Measurements from ENCODE around the gene PJA2.

DNA sequence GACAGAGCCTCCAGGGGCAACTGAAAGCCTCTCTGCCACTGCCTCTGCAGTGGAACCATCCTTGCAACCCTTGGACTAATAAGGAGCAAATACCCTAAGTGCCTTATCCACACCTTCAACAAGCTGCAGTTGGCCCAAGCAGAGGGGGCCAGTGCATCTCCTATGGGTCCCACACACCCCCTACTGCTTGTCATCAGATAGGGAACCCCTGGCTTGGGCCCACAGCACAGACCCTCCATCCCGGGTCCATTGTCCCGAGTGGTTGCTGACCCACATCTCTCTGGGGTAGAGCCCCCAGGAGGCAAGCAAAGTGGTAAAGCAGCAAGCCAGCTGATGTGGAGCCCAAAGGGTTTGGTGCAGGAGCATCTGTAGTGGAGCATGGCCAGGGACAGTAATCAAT is 119.5 kb downstream of the PJA2 start:
- TF ChIP-seq POLR2A (IDR thresholded peaks at IDR 0.05), result no peak
- TF ChIP-seq CTCF (IDR thresholded peaks at IDR 0.05), result no peak
- no peak for TF ChIP-seq EP300 (IDR thresholded peaks at IDR 0.05)

Data from tibial nerve (tissue), 4 donors.